GM23248 (cell line): ENCODE data around the gene GFRA1. TPM values are rescaled to one million over a fixed set of nuclear protein-coding genes. Genes with fewer than 3 reads are reported as not detected.

Experiments used
- DNase-seq: peaks from one replicate; pipeline ENCODE4 v3.0.0-alpha.2; 2015
- H2AFZ ChIP-seq: fragments of 200-600 bp; sonication (generic); 2 replicates; pipeline ENCODE4 v1.6.1; 2016; ENCODE audit warnings: antibody characterized with exemption
- H3F3A ChIP-seq: fragments of 200-600 bp; sonication (generic); 2 replicates; pipeline ENCODE4 v1.6.1; 2016; ENCODE audit warnings: mild to moderate bottlenecking, antibody characterized with exemption, mixed run types; ENCODE audit not compliant: insufficient read depth
- H3K27ac ChIP-seq: fragments of 200-600 bp; sonication (generic); 2 replicates; pipeline ENCODE4 v1.5.1; 2016; ENCODE audit warnings: mild to moderate bottlenecking
- H3K27me3 ChIP-seq: fragments of 200-600 bp; sonication (generic); replicated peaks from 2 replicates; pipeline ENCODE4 v1.6.1; 2016; ENCODE audit warnings: mild to moderate bottlenecking; ENCODE audit not compliant: insufficient read depth
- H3K36me3 ChIP-seq: fragments of 200-600 bp; sonication (generic); 2 replicates; pipeline ENCODE4 v1.6.1; 2016; ENCODE audit warnings: low read depth, mild to moderate bottlenecking
- H3K4me1 ChIP-seq: fragments of 200-600 bp; sonication (generic); 2 replicates; pipeline ENCODE4 v1.6.1; 2016; ENCODE audit warnings: mild to moderate bottlenecking; ENCODE audit not compliant: insufficient read depth
- H3K4me2 ChIP-seq: fragments of 200-600 bp; sonication (generic); one replicate; pipeline ENCODE4 v1.6.1; 2016; ENCODE audit warnings: mild to moderate bottlenecking; ENCODE audit not compliant: unreplicated experiment
- H3K4me3 ChIP-seq: fragments of 200-600 bp; sonication (generic); 2 replicates; pipeline ENCODE4 v1.5.1; 2016; ENCODE audit warnings: mild to moderate bottlenecking
- H3K79me2 ChIP-seq: fragments of 200-600 bp; sonication (generic); 2 replicates; pipeline ENCODE4 v1.6.1; 2016; ENCODE audit warnings: mild to moderate bottlenecking; ENCODE audit not compliant: insufficient read depth
- H3K9ac ChIP-seq: fragments of 200-600 bp; sonication (generic); 2 replicates; pipeline ENCODE4 v1.6.1; 2016; ENCODE audit warnings: mild to moderate bottlenecking
- H3K9me2 ChIP-seq: fragments of 200-600 bp; sonication (generic); 2 replicates; pipeline ENCODE4 v1.6.1; 2016; ENCODE audit warnings: mixed run types, mild to moderate bottlenecking, moderate library complexity; ENCODE audit not compliant: insufficient read depth
- H3K9me3 ChIP-seq: fragments of 200-600 bp; sonication (generic); one replicate; pipeline ENCODE4 v1.6.1; 2017; ENCODE audit warnings: low read depth
- H4K20me1 ChIP-seq: fragments of 200-600 bp; sonication (generic); 2 replicates; pipeline ENCODE4 v1.6.0; 2016; ENCODE audit not compliant: insufficient read depth
- EZH2 ChIP-seq: fragments of 200-600 bp; sonication (generic); IDR thresholded peaks from 2 replicates; pipeline ENCODE4 v1.6.1; 2018; ENCODE audit warnings: antibody characterized with exemption, mild to moderate bottlenecking; ENCODE audit not compliant: insufficient read depth, poor library complexity, severe bottlenecking
- EZH2phosphoT487 ChIP-seq: fragments of 200-600 bp; sonication (generic); IDR thresholded peaks from 2 replicates; pipeline ENCODE4 v1.6.1; 2018; ENCODE audit warnings: antibody characterized with exemption, moderate library complexity, mild to moderate bottlenecking, low read depth; ENCODE audit not compliant: insufficient read depth
- WGBS, 2 experiments: methylation state at CpG; one replicate each; pipeline ENCODE4 v1.1.6; 2015 to 2017; ENCODE audit warnings: low lambda C conversion rate in 2 of 2, low coverage in 1 of 2; ENCODE audit errors: missing lambda C conversion rate in 2 of 2; 5-methylcytosine and 5-hydroxymethylcytosine counted together
- in situ Hi-C: fragments of 300-500 bp; cut with MboI; formaldehyde crosslinking; loops from 2 replicates; pipeline ENCODE4 v1.15.0; 2020
- polyA plus RNA-seq: library from polyadenylated mRNA; unstranded; fragments of >200 nt; fragmentation: Nextera tagmentation; extraction: Ambion mirVana; gene quantifications from 2 replicates; pipeline ENCODE4 v1.2.1, GENCODE V29; 2016
- total RNA-seq: library from RNA; depleted of rRNA; stranded (reverse); fragments of >200 nt; shearing (Covaris generic); gene quantifications from 2 replicates; pipeline ENCODE4 v1.2.3, GENCODE V29; 2014

GFRA1 gene
- total and polyA plus RNA-seq, 2 experiments from 2014 or later: 5.0 to 5.2 TPM

DNA sequence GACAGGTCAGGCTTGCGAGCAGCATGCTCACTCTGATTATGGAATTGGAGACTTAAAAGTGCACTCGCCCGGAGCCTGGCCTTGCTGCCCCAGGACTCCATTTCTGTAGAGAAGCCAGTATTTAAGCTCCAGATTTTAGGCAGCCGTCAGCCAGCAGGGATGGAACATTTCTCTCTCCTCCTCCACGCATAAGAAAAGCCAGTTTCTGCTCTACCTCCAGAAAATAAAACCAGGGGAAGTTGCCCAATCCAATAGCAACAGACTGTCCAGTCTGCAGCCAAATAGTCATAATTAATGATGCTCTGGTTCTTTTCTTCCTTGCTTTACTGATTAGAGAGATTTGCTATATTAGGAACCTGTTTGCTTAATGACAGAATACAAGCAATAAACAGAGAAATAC, 203.2 kb downstream of the GFRA1 start:
- H3K27me3 ChIP-seq: peaks cover 10% of the 10 kb centered on the region; the same call in 1 of the 2 replicates
- H3K4me1 ChIP-seq: no peaks in the 10 kb centered on the region
- no peak for DNase-seq
- H3K4me2 ChIP-seq: no peak overlapping the region
- no peak overlapping the region for H3K4me3 ChIP-seq
- no peaks in the 10 kb centered on the region for H3K79me2 ChIP-seq
- no peak overlapping the region for H3K27ac ChIP-seq
- in situ Hi-C loops: no loop called here
- no peaks in the 10 kb centered on the region for H3K9me2 ChIP-seq
- H3K9ac ChIP-seq: no peak overlapping the region
- H4K20me1 ChIP-seq: no peaks in the 10 kb centered on the region
- no peaks in the 10 kb centered on the region for H3K9me3 ChIP-seq
- no peak overlapping the region for H2AFZ ChIP-seq
- WGBS, 2 experiments: 17 to 23% methylated on average over 5 of the region's 5 CpGs
- no peak for TF ChIP-seq EZH2phosphoT487
- H3F3A ChIP-seq: no peaks in the 10 kb centered on the region
- H3K36me3 ChIP-seq: no peaks in the 10 kb centered on the region

DNA sequence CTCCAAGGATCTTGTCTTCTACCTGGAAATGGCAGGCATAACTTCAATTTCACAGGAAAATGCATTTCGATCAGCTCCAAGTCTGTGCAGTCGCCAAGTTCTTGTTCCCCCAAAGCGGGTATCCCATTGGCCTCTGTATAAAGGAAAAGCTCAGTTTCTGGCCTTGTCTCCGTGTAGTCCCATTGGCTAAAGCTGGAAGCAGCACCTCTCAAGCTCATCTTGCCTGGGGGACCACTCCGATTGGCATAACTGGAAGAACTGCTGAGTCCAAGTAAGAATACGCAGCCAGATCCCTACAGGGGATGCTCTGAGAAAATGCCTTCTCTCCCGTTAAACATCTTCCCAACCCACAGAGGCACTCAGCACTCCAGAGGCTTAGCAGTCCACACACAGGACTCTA, 205.2 kb downstream of the GFRA1 start:
- Histone ChIP-seq H3K9me3 (no peaks in the 10 kb centered on the region), H3K9me2 (no peaks in the 10 kb centered on the region), H3K4me2 (no peak overlapping the region), H3K9ac (no peak overlapping the region), H3K36me3 (no peaks in the 10 kb centered on the region), H4K20me1 (no peaks in the 10 kb centered on the region), H3F3A (no peaks in the 10 kb centered on the region), H2AFZ (no peak overlapping the region), H3K27me3 (peaks cover 10% of the 10 kb centered on the region; the same call in 1 of the 2 replicates), H3K4me1 (no peaks in the 10 kb centered on the region), H3K27ac (no peak overlapping the region), H3K4me3 (no peak overlapping the region), H3K79me2 (no peaks in the 10 kb centered on the region)
- in situ Hi-C loops: no loop called here
- no peak for DNase-seq
- TF ChIP-seq EZH2 (no peak), EZH2phosphoT487 (no peak)
- 79 to 81% methylated on average over 7 of the region's 7 CpGs for WGBS, 2 experiments

DNA sequence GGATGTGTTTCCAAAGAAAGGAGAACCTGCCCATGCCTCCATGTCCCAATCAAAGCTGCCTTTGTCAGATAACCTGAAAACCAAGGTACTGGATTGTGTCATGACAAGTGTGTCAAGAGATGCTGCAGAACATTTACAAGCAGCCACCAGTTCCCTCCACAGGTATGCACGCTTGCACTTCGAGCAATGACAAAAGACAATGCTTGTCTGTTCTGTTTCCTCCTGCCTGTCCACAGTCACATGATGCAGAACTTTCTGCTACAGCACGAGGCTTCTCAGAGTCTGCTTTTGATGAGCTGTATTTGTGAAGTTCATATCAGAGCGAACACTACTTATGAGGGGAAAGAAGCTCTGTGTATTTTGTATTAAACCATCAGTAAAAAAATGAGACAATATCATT, 209.9 kb downstream of the GFRA1 start:
- H3K79me2 ChIP-seq: no peaks in the 10 kb centered on the region
- no peak for DNase-seq
- no peaks in the 10 kb centered on the region for H4K20me1 ChIP-seq
- no peaks in the 10 kb centered on the region for H3K4me1 ChIP-seq
- H3K27me3 ChIP-seq: 0 out of 2 replicates have a peak, but pooled peaks cover 4% of the 10 kb centered on the region
- no peaks in the 10 kb centered on the region for H3K9me2 ChIP-seq
- no peaks in the 10 kb centered on the region for H3K36me3 ChIP-seq
- 56 to 64% methylated on average over 4 of the region's 4 CpGs for WGBS, 2 experiments
- H3K9ac ChIP-seq: no peak overlapping the region
- no peak overlapping the region for H3K27ac ChIP-seq
- TF ChIP-seq EZH2: no peak
- TF ChIP-seq EZH2phosphoT487: no peak
- H3K9me3 ChIP-seq: no peaks in the 10 kb centered on the region
- H3K4me2 ChIP-seq: no peak overlapping the region
- H3F3A ChIP-seq: no peaks in the 10 kb centered on the region
- in situ Hi-C loops: no loop called here
- no peak overlapping the region for H2AFZ ChIP-seq
- no peak overlapping the region for H3K4me3 ChIP-seq

DNA sequence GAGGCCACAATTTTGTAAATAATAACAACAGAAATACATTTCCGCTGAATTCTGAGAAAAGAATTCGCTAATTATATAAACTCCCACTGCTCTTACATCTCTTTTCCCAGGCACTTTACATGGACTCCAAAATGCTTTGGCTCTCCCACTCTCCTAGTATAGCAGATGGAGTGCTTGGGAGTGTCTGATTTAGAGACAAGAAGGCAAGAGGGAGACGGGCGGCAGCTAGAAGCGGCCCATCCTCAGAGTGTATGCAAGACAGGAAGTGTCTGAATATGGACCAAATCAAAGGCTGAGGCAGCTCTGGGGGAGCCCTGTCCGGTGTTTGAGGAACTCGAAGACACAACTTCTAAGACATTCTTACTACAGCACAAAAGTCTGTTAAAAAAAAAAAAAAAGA, 212.1 kb downstream of the GFRA1 start:
- no peak overlapping the region for H2AFZ ChIP-seq
- no peak overlapping the region for H3K4me3 ChIP-seq
- H3K36me3 ChIP-seq: no peaks in the 10 kb centered on the region
- H3K79me2 ChIP-seq: no peaks in the 10 kb centered on the region
- no peaks in the 10 kb centered on the region for H3F3A ChIP-seq
- in situ Hi-C loops: no loop called here
- 79 to 81% methylated on average over 7 of the region's 7 CpGs for WGBS, 2 experiments
- TF ChIP-seq EZH2 (no peak), EZH2phosphoT487 (no peak)
- no peak for DNase-seq
- H3K27ac ChIP-seq: no peak overlapping the region
- no peaks in the 10 kb centered on the region for H4K20me1 ChIP-seq
- H3K4me1 ChIP-seq: no peaks in the 10 kb centered on the region
- H3K4me2 ChIP-seq: no peak overlapping the region
- H3K27me3 ChIP-seq: 0 out of 2 replicates have a peak, but pooled peaks cover 8% of the 10 kb centered on the region
- no peaks in the 10 kb centered on the region for H3K9me3 ChIP-seq
- no peak overlapping the region for H3K9ac ChIP-seq
- no peaks in the 10 kb centered on the region for H3K9me2 ChIP-seq

DNA sequence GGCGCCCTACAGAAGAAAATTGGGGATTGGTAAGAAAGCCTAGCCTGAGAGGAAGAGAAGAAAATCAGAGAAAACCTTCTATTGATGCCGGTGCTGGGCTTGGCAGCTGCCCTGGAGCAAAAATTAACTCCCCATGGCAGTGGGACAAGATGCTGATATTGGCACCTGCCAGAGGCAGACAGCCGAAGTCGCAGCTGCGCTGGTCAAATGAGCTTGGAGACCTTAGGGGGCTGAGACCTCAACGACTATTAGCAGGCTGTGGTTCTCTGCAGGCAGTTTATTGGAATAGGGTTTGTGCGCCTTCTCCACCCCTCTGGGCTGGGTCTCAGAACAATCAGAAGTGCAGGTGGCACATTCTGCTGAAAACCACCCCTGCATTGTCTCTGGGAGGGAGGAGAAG, 213.7 kb downstream of the GFRA1 start:
- 71 to 74% methylated on average over 7 of the region's 7 CpGs for WGBS, 2 experiments
- H3F3A ChIP-seq: no peaks in the 10 kb centered on the region
- no peak overlapping the region for H2AFZ ChIP-seq
- H3K4me3 ChIP-seq: no peak overlapping the region
- in situ Hi-C loops: no loop called here
- H4K20me1 ChIP-seq: no peaks in the 10 kb centered on the region
- no peaks in the 10 kb centered on the region for H3K4me1 ChIP-seq
- TF ChIP-seq EZH2phosphoT487 (no peak), EZH2 (no peak)
- no peak overlapping the region for H3K9ac ChIP-seq
- H3K79me2 ChIP-seq: no peaks in the 10 kb centered on the region
- no peak for DNase-seq
- H3K9me3 ChIP-seq: no peaks in the 10 kb centered on the region
- H3K36me3 ChIP-seq: no peaks in the 10 kb centered on the region
- 0 out of 2 replicates have a peak, but pooled peaks cover 13% of the 10 kb centered on the region for H3K27me3 ChIP-seq
- no peak overlapping the region for H3K27ac ChIP-seq
- no peak overlapping the region for H3K4me2 ChIP-seq
- no peaks in the 10 kb centered on the region for H3K9me2 ChIP-seq
